ENCODE results near the gene TMEM233.
A peak's percentile ranks its signal among the peaks of the same experiment; 100 is the strongest.

The TMEM233 gene

DNA sequence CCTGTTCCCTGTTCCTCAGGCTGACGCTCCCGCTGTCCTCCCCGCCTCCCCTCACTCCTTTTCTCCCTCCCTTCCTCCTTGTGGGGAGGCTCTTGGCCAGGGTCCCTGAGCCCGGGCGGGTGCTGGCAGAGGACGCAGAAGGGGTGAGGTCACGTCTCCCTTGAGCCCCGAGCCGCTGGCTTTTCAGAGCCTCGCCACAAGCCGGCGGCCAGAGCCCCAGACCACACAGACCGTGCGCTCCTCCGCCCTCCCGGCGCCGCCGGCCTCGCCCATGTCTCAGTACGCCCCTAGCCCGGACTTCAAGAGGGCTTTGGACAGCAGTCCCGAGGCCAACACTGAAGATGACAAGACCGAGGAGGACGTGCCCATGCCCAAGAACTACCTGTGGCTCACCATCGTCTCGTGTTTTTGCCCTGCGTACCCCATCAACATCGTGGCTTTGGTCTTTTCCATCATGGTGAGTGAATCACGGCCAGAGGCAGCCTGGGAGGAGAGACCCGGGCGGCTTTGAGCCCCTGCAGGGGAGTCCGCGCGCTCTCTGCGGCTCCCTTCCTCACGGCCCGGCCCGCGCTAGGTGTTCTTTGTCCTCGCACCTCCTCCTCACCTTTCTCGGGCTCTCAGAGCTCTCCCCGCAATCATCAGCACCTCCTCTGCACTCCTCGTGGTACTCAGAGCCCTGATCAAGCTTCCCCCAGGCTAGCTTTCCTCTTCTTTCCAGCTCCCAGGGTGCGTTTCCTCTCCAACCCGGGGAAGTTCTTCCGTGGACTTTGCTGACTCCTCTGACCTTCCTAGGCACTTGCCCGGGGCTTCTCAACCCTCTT lies at the start of gene TMEM233:
Gene TMEM233 (plus strand): TSS at position 197 of the 821 bp plus-strand sequence. CDS start 75 bp downstream, at position 272.
- no peak within 1 kb of the TSS for H3K27ac Mint-ChIP-seq
- peaks cover 32% of the 10 kb centered on the region for H3K27me3 Mint-ChIP-seq
- peaks cover 12% of the 10 kb centered on the region for H3K4me1 Mint-ChIP-seq
- no peaks in the 10 kb centered on the region for H3K9me3 Mint-ChIP-seq
- no peak within 1 kb of the TSS for H3K4me3 Mint-ChIP-seq
- ATAC-seq (ENCODE audit: low read depth), result no peak
- H3K36me3 Mint-ChIP-seq, result no peaks in the 10 kb centered on the region
- no peak for DNase-seq (ENCODE audit: low spot score in 2 of 2)

DNA sequence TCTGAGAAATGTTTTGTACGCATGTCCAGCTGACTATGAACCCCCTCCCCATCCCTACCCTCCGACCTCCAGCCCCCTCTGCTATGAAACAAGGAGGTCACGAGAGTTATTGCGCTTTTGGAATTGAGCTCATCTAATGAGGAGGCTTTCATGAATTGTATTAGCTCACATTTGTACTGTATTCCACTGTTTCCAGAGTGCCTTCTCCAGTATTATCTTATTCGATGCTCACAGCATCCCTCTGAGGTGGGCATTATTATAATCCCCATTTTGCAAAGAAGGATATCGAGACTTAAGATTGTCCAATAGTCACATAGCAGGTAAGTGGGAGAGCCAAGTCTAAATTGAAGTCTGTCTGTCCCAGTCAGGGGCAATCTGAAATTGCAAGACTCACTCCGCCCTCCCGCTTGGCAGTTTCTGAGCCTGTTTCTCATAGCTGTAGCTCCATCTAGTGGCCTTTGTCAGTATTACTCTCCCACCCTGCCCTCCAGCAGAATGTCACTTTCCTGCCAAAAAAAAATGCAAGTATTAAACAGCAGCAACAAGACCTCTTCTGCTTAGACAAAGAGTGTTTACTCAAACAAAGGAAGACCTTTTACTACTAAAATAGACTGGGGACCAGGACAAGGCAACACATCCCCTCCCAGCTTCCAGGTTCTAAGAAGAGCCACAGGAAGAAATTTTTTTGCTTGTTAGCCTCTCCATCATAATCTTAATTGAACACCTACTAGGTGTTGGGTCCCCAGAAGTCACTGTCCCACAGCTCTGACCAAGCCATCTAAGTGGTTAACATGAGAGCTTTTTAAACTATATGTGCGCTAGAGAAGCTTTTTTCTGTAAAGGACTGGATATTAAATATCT lies 48.6 kb upstream of the TMEM233 start:
- no peak overlapping the region for H3K4me3 Mint-ChIP-seq
- peaks cover 24% of the 10 kb centered on the region for H3K27me3 Mint-ChIP-seq
- no peaks in the 10 kb centered on the region for H3K36me3 Mint-ChIP-seq
- peak; percentile 46 for ATAC-seq (ENCODE audit: low read depth)
- peak; percentile 54 to 60 for DNase-seq (ENCODE audit: low spot score in 2 of 2)
- H3K4me1 Mint-ChIP-seq, result no peaks in the 10 kb centered on the region
- H3K27ac Mint-ChIP-seq, result no peak overlapping the region
- no peaks in the 10 kb centered on the region for H3K9me3 Mint-ChIP-seq

DNA sequence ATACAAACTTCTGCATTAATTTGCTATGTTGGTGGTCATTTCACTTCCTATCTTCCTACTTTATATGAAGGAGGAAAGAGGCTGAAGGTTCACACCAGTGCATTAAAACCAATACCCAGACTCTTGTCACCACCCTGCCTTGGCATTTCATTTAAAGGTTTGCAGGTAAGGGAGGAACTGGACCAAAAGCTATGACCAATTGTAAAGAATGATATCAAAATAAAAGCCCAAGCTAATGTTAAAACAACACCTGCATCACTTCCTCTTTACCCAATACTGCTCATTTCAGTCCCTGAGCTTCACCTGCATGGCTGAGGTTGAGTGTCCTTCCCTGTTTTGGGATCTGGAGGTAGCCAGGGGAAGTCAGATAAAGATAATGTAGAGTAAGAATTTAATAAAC lies 47.2 kb upstream of the TMEM233 start:
- H3K36me3 Mint-ChIP-seq, result no peaks in the 10 kb centered on the region
- DNase-seq (ENCODE audit: low spot score in 2 of 2), result no peak
- H3K4me1 Mint-ChIP-seq, result no peaks in the 10 kb centered on the region
- no peak overlapping the region for H3K27ac Mint-ChIP-seq
- H3K9me3 Mint-ChIP-seq, result no peaks in the 10 kb centered on the region
- H3K27me3 Mint-ChIP-seq, result peaks cover 26% of the 10 kb centered on the region
- H3K4me3 Mint-ChIP-seq, result no peak overlapping the region
- ATAC-seq (ENCODE audit: low read depth), result no peak

DNA sequence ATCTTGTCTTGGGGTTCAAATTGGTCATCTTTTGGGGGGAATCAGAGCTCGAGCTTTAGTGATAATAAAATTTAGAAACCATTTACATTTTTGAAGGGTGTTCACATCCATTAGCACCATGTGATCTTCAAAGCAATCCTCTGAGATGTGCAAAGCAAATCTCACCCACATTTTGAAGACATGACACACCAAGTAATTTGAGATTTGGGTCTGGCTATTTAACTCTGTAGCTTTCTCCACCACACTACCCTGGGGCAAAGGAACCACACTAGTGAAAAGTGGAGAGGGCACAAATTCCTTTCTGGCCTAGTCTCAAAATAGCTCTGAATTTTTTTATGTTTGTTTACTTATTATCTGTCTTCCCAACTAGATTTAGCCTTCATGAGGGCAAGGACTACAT lies 46.6 kb upstream of the TMEM233 start:
- peaks cover 23% of the 10 kb centered on the region for H3K27me3 Mint-ChIP-seq

DNA sequence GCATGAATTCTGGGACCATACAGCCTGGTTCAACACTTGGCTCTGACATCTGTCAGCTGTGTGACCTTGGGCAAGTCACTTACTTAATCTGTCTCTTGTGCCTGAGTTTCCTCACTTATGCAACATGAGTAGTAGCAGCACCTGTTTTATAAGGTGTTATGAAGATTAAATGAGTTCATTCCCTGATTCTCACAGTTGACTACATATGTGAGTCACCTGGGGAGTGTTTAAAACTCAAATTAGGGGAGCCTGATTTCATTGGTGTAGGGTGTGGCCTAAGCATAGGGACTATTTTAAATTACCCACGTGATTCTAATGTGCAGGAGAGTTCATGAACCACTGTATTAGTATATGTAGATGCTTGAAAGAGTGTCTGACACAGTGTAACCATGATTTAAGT lies 36.7 kb upstream of the TMEM233 start:
- Mint-ChIP-seq H3K27me3 (peaks cover 11% of the 10 kb centered on the region), H3K4me1 (no peaks in the 10 kb centered on the region), H3K9me3 (peaks cover 3% of the 10 kb centered on the region), H3K4me3 (no peak overlapping the region), H3K27ac (no peak overlapping the region), H3K36me3 (no peaks in the 10 kb centered on the region)
- no peak for ATAC-seq (ENCODE audit: low read depth)
- no peak for DNase-seq (ENCODE audit: low spot score in 2 of 2)

More for the DNA sequence above, 46.6 kb upstream of the TMEM233 start:
- Mint-ChIP-seq H3K9me3 (no peaks in the 10 kb centered on the region), H3K36me3 (no peaks in the 10 kb centered on the region), H3K4me3 (no peak overlapping the region), H3K4me1 (no peaks in the 10 kb centered on the region), H3K27ac (no peak overlapping the region)
- DNase-seq (ENCODE audit: low spot score in 2 of 2) (no peak), ATAC-seq (ENCODE audit: low read depth) (no peak)

DNA sequence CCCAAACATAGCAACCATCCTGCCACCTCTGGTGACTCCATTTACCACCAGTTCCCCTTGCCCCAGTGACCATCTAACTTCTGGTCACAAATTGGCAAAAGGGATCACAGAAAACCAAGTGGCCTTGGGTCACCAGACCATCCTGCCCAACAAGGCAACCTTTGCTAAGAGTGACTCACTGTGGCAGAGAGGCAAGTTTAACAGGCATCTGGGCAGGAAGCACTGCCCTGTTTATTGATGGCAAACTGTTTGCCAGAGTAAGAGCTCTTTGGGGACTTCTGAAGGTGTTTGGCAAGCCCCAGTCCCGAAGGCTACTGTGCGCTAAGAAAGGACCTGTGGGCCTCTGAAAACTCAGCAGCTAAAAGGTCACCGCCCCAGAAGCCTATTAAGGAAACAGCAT lies 28.2 kb upstream of the TMEM233 start:
- Mint-ChIP-seq H3K27ac (no peak overlapping the region), H3K9me3 (no peaks in the 10 kb centered on the region), H3K4me1 (no peaks in the 10 kb centered on the region), H3K36me3 (no peaks in the 10 kb centered on the region), H3K4me3 (no peak overlapping the region), H3K27me3 (peaks cover 10% of the 10 kb centered on the region)
- DNase-seq (ENCODE audit: low spot score in 2 of 2) (no peak), ATAC-seq (ENCODE audit: low read depth) (no peak)

DNA sequence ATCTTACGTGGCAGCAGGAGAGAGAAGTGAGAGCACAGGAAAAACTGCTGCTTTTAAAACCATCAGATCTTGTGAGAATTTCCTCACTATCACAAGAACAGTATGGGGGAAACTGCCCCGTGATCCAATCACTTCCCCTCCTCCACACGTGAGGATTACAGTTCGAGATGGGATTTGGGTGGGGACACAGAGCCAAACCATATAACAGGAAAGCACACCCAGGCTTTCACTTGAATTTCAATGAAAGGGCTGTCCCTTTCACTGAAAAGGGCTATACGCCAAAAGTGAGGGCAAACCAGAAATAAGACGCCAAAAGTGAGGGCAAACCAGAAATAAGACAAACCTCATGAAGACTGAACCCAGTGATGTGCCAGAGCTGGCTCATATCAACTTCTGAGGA lies 22.8 kb upstream of the TMEM233 start:
- Mint-ChIP-seq H3K27me3 (peaks cover 6% of the 10 kb centered on the region), H3K27ac (no peak overlapping the region)
- DNase-seq (ENCODE audit: low spot score in 2 of 2), result no peak

DNA sequence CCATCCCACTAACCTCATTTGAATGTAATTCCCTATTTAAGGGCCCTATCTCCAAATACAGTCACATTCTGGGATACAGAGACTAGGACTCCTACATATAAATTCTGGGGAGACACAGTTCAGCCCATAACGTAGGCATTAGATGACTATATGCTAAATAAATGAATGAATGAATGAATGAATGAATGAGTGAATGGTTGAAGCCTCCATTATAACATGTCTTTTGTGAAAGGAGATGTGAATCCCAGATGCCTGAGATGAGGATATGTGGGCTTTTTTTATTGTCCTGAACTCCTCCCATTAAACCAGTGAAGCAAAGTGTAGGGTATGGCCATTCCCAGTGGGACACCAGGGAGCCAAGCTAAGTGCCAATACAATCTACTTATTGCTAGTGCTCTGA lies 20.5 kb upstream of the TMEM233 start:
- Mint-ChIP-seq H3K9me3 (peaks cover 5% of the 10 kb centered on the region), H3K27ac (no peak overlapping the region), H3K27me3 (peaks cover 3% of the 10 kb centered on the region), H3K4me3 (no peak overlapping the region), H3K36me3 (no peaks in the 10 kb centered on the region), H3K4me1 (no peaks in the 10 kb centered on the region)
- DNase-seq (ENCODE audit: low spot score in 2 of 2), result no peak
- ATAC-seq (ENCODE audit: low read depth), result no peak

More for the DNA sequence above, 22.8 kb upstream of the TMEM233 start:
- Mint-ChIP-seq H3K4me3 (no peak overlapping the region), H3K36me3 (no peaks in the 10 kb centered on the region), H3K9me3 (peaks cover 5% of the 10 kb centered on the region), H3K4me1 (no peaks in the 10 kb centered on the region)
- ATAC-seq (ENCODE audit: low read depth), result no peak

DNA sequence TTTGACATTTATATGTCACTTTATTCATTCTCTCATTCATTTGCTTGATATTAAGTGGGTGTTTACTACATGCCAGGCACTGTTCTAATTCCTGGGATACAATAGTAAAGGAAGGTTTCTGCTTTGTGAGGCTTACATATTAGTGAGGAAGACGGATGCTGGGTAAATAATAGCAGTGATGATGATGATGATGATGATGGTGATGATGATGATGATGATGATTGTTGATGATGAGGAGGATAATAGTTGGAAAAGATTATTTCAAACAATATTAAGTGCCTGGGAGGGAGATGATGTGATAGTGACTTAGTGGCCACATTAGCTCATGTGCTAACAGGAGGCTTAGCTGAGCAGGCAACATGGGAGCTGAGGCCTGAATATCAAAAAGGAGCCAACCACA lies 19.3 kb upstream of the TMEM233 start:
- H3K27me3 Mint-ChIP-seq, result peaks cover 3% of the 10 kb centered on the region
- no peaks in the 10 kb centered on the region for H3K4me1 Mint-ChIP-seq
- no peaks in the 10 kb centered on the region for H3K36me3 Mint-ChIP-seq
- no peak for DNase-seq (ENCODE audit: low spot score in 2 of 2)
- peaks cover 5% of the 10 kb centered on the region for H3K9me3 Mint-ChIP-seq
- H3K4me3 Mint-ChIP-seq, result no peak overlapping the region
- ATAC-seq (ENCODE audit: low read depth), result no peak
- H3K27ac Mint-ChIP-seq, result no peak overlapping the region

DNA sequence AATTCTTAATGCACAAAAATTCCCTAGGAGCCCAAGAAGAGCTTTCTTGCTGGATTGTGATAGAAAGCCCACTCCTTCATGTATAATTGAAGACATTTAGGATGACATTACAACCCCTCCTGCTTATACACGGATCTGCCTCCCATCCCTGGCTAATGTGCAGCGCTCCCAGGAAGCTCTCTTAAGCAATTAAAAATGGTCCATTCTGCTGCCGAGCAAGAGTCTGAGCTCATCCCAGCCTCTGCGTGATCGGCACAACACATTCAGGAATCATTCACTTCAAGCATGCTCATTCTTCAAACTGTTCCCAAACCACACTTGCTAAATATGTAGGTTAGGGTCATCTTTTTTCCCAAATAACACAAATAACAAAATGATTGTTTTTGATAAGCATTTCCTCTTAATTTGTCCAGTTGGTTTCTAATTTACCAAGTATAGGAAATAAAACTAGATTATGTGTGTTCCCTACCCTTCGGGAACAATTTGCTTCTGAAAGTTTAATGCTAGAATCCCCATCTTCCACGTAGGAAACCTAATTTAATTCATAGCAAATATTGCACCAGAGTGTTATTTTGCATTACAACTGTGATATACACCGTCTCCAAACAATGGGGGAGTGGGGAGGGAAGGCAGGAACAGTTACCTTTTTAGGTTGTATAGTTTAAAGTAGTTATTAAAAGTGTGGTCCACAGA lies 17.3 kb upstream of the TMEM233 start:
- Mint-ChIP-seq H3K36me3 (no peaks in the 10 kb centered on the region), H3K27me3 (peaks cover 3% of the 10 kb centered on the region)
- no peak for DNase-seq (ENCODE audit: low spot score in 2 of 2)

DNA sequence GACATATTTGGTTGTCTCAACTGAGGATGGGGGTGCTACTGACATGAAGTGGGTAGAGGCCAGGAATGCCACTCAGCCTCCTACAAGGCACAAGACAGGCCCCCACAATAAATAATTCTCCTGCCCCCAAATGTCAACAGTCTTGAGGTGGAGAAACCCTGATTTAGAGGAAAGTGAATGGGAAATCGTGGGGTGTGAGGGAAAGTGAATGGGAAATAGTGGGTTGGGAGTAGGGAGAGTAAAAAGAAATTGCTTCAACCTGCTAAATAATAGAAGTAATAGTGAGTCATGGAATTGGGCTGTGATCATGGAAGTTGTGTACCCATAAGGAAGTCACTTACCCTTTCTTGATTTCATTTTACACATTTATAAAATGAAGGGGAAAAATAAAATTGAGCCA lies 16.7 kb upstream of the TMEM233 start:
- Mint-ChIP-seq H3K4me3 (no peak overlapping the region), H3K4me1 (no peaks in the 10 kb centered on the region), H3K9me3 (peaks cover 5% of the 10 kb centered on the region), H3K27me3 (peaks cover 3% of the 10 kb centered on the region), H3K36me3 (no peaks in the 10 kb centered on the region), H3K27ac (no peak overlapping the region)
- no peak for DNase-seq (ENCODE audit: low spot score in 2 of 2)
- no peak for ATAC-seq (ENCODE audit: low read depth)

More for the DNA sequence above, 17.3 kb upstream of the TMEM233 start:
- H3K9me3 Mint-ChIP-seq, result peaks cover 5% of the 10 kb centered on the region
- no peak overlapping the region for H3K4me3 Mint-ChIP-seq
- H3K27ac Mint-ChIP-seq, result no peak overlapping the region
- no peaks in the 10 kb centered on the region for H3K4me1 Mint-ChIP-seq
- ATAC-seq (ENCODE audit: low read depth), result no peak

DNA sequence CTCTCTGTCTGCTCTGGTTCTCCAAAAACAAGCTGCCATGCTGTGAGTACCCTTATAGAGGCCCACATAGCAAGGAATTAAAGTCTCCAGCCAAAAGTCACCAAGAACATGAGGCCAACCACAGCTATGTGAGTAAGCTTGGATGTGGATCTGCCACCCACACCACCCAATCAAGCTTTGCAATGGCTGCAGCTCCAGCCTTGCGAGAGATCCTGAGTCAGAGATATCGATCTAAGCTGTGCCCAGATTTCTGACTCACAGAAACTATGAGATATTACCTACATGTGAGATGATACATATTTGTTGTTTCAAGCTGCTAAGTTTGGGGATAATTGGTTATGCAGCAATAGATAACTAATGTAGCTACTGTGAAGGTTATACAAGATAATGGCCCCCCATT lies 15.5 kb upstream of the TMEM233 start:
- Mint-ChIP-seq H3K4me1 (no peaks in the 10 kb centered on the region), H3K27me3 (peaks cover 3% of the 10 kb centered on the region), H3K36me3 (no peaks in the 10 kb centered on the region), H3K27ac (no peak overlapping the region), H3K4me3 (no peak overlapping the region), H3K9me3 (peaks cover 3% of the 10 kb centered on the region)
- DNase-seq (ENCODE audit: low spot score in 2 of 2) (no peak), ATAC-seq (ENCODE audit: low read depth) (no peak)

DNA sequence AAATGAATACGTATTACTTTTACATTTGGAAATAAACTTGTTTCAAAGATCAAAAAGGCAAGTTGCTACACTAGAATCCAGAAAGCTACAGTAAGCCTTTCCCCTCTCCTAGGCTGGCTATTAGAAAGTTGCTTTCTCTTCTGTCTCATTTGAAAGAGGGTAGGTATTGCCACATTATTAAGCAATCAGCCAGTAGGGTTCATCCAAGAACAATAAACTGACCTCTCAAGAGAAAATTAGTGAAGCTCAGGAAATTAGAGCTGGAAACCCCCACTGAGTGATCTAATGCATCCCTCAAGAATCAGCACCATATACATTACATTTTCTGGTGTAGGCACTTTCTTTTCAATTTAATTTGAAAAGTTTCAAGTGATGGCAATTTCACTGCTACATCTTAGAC lies 4.5 kb upstream of the TMEM233 start:
- Mint-ChIP-seq H3K4me1 (peaks cover 5% of the 10 kb centered on the region), H3K36me3 (no peaks in the 10 kb centered on the region), H3K27ac (no peak overlapping the region), H3K9me3 (no peaks in the 10 kb centered on the region), H3K27me3 (peaks cover 17% of the 10 kb centered on the region), H3K4me3 (no peak overlapping the region)
- no peak for DNase-seq (ENCODE audit: low spot score in 2 of 2)
- no peak for ATAC-seq (ENCODE audit: low read depth)

DNA sequence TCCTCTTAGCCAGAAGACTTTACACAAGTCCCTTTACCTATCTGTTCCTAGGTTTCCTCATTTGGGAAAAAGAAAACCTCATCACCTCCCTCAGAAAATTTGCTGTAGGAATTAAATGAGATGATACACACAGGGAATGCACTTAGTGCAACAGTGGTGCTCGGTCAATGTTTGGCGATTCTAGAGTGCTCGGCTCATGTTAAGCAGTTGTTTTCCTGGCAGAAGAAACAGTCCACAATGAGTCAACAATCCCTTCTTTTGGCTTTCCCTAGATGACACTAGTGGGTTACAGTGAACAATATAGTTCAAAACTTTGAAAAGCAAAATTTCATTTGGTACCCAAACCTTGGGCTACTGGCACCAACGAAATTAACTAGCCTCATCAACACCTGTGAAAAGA lies 3.9 kb upstream of the TMEM233 start:
- Mint-ChIP-seq H3K4me1 (peaks cover 7% of the 10 kb centered on the region), H3K27me3 (peaks cover 22% of the 10 kb centered on the region), H3K4me3 (no peak overlapping the region), H3K27ac (no peak overlapping the region), H3K36me3 (no peaks in the 10 kb centered on the region), H3K9me3 (no peaks in the 10 kb centered on the region)
- ATAC-seq (ENCODE audit: low read depth) (no peak), DNase-seq (ENCODE audit: low spot score in 2 of 2) (no peak)

All from memory B cell (primary cell).